ENCODE results near the gene NDFIP2.

Gene NDFIP2

DNA sequence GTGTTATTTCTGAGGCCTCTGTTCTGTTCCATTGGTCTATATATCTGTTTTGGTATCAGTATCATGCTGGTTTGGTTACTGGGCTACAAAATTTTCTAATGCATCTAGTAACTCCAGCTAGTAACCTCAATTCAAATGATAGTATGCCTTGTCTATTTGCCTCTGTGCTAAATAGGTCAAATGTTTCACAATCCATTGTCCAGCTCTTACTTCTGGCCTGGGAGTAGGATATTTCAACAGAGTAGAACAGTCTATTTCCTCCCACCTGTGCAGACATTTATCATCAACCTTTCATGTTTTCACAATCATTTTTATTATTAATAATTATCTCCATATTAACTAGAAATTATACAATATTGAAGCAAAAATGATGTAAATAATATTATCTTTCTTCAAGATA is 18.1 kb upstream of the NDFIP2 start:
- DNase-seq, result no peak

DNA sequence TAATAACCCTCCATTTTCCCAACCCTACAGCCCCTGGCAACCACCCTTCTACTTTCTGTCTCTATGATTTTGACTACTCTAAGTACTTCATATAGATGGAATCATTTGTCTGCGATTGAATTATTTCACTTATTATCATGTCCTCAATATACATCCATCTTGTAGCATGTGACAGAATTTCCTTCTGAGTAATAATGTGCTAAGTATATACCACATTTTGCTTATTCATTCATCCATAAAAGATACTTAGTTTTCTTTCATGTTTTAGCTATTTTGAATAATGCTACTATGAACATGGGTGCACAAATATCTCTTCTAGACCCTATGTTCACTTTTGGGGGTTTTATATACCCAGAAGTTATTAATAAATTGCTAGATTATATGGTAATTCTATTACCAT is 17.4 kb upstream of the NDFIP2 start:
- DNase-seq, result no peak

DNA sequence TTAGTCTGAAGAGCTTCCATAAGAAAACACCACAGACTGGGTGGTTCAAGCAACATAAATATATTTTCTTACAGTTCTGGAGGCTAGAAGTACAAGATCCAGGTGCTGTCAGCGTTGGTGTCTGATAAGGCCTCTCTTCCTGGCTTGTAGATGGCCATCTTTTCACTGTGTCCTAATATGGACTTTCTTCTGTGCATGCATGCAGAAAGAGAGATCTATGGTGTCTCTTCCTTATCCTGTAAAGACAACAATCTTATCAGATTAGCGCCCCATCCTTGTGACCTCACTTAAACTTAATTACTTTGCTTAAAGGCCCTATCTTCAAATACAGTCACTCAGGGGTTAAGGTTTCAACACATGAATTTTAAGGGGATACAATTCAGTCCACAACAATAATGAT is 14.1 kb upstream of the NDFIP2 start:
- DNase-seq, result no peak

DNA sequence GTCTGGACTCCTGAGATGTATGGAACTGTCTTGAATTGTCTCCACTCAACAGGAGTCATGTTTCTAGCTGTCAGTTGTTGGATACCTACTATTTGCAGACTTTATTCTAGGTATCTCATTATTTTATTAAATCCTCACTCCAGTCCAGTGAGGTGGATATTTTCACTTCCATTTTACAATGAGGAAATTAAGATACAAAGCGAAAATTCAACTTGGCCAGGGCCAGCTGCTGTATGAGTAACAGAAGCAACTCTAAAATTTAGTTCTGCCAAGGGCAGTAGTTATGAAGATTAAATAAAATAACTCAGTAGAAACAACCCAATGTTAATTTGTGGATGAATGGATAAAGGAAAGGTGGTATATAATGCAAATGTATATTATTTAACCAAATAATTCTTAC is 12.6 kb upstream of the NDFIP2 start:
- DNase-seq, result no peak

DNA sequence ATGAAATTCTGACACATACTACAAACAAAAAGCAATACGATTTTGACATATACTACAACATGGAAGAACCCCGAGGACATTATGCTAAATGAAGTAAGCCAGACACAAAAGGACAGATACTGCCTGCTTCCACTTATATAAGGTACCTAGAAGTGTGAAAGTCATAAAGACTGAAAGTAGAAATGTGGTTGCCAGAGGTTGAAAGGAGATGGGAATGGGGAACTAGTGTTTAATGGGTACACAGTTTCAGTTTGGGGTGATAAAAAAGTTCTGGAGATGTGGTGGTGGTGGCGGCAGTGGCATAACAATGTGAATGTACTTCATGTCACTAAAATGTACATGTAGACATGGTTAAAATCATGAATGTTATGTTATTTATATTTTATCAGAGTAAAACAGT is 12.1 kb upstream of the NDFIP2 start:
- DNase-seq, result no peak

DNA sequence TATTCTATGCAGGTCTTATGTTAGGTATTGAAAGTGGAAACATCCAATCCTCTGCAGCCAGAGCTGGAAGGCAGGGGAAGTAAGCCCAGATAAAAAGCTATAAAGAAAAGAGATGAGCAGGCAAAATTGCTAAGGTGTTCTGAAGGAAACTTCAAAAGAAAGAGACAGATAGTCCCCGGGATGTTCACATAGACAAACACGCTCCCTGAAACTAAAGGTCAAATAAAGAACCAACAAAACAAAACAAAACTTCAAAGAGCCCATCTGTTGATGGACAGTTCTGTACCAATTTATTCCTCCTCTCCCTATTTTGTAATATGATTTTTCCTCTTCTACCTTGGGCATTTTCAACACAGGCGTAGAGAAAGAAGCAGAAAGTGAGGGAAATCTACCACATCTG is 11.3 kb upstream of the NDFIP2 start:
- no peak for DNase-seq

DNA sequence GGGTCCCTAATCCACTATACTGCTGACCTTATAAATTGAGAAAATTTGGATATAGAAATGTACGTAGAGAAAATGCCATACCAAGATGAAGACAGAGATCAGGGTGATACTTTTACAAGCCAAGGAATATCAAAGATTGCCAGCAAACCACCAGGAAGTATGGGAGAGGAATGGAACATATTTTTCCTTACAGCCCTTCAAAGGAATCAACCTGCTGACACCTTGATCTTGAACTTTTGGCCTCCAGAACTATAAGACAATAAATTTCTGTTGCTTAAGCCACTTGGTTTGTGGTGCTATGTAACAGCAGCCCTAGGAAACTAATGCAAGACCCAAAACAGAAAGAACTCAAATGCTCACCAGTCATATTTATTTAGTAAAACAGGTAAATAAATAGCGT is 10.3 kb upstream of the NDFIP2 start:
- no peak for DNase-seq

DNA sequence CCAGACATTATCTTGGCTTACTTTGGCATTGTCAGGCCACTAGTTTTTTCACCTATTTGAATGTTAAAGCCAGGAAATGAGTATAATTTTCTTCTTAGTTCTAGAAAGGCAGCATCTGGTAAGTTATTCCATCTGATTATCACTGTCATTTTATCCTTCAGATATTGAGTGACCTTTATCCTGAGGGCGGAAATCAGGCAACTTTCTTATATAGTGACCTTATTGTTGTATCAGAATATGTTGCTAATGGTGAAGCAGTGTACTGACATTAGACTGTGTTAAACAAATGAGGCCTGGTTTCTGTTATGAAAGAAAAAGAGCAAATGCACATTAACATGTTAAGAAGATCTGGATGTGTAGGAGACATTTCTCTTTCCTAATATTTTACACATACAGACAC is 5.4 kb upstream of the NDFIP2 start:
- no peak for DNase-seq

DNA sequence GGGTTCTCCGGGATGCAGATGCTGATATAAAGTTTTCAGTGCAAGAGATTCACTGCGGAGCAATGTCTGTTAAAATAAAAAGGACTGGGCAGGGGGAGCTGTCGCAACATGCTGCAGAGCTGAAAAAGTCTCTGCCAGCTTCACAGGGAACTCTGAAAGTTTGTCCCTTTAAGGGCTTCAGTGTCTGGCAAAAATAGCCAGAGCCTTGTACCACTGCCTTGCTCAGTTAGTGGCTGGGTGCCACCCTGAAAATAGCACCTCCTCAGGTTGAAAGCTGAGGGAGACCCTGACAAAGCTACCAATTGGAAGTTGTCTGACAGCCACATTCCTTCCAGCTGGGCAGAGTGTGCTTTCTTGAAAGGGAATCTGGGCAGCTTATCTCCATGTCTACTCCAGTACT is 3.0 kb upstream of the NDFIP2 start:
- no peak for DNase-seq

DNA sequence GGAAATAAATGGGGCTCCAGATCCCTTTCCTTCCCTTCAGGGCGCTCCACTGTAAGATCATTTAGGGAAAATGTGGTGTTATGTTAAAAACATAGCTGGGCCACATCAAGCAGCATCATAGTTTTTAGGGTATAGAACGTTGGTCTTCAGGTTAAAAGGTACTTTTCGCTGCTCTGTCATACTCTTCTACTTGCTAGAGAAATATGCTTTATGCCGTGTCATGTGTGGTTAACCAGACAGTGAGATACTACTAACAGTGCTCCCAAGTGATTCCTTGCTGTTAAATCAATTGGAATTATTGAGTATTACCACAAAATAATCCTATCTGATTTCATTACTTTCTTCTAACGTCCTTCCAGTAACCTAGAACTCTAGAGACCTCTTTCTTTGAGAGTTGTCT is 1.1 kb upstream of the NDFIP2 start:
- no peak for DNase-seq

DNA sequence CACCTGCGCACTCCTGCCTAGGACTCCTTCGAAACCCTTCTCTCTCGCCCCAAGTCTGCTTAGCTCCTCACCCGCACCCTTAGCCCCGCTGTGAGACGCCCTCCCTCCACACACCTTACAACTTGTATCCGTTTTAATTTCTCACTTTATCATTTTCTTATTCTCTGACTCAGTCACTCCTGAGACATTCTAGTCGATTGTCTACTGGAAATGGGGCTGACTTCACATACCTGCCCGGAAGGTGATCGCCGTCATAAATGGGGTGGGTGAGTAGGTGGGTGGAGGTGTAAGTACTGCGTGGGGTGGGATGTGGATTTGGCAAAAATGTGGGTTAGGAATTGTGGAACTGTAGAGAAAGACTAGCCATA is 714 bp downstream of the NDFIP2 start:
- DNase-seq, result peak; percentile 79

DNA sequence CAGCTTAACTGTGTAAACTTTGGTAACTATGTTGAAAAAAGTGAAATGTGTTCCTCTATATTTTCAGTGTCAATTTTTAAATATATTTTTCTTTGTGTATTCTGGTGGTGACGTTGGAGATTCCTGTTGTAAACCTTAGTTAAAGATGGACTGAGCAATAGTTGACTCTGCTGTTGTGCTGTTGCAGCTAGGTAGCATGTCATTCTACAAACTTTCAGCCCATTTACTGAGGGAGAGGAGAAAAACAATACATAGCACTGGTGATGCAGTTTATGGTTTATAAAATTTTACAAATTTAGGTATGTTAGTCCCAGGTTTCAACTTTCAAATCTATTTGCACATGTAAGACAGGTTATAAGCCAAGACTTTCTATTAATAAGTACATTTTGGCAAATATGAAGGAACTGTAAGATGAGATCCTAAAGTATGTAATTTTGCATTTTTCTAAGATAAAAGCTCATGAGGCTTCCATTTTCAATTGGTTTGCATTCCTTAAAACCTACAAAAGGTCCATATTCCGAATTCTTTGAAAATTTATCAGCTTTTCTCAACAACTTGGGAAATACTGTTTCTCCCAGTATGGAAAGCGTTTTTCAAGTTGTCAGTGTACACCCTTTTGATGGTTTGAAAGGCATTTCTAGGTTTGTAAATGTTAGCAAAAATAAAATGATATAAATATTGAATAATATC is 1.5 kb downstream of the NDFIP2 start:
- DNase-seq, result no peak

DNA sequence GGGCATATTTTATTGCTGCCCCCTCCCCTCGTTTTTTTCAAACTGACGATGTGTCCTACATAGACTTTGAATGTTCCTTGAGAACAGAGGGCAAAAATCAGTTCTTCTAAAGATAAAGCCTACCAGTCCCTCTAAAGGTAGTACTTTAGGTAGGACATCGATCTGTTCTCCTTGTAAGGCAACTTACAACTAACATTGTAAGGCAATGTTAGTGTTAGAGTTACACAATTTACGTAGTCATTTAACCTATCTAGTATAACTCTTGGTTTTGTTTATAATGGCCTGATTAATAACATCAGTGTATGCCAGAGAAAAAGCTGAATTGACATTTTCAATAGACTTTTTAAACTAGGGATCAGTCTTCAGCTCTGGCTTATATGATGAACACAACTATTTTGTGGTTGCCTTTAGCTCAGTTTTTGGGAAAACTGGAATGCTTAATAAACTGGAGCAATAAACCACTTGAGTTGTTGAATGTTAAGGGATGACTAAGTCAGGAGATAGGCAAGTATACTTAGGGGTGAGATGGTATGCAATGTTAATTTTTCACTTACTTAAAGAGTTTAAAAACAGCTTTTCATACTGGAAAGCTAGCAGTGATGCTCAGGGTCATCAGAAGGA is 2.2 kb downstream of the NDFIP2 start:
- DNase-seq, result no peak

DNA sequence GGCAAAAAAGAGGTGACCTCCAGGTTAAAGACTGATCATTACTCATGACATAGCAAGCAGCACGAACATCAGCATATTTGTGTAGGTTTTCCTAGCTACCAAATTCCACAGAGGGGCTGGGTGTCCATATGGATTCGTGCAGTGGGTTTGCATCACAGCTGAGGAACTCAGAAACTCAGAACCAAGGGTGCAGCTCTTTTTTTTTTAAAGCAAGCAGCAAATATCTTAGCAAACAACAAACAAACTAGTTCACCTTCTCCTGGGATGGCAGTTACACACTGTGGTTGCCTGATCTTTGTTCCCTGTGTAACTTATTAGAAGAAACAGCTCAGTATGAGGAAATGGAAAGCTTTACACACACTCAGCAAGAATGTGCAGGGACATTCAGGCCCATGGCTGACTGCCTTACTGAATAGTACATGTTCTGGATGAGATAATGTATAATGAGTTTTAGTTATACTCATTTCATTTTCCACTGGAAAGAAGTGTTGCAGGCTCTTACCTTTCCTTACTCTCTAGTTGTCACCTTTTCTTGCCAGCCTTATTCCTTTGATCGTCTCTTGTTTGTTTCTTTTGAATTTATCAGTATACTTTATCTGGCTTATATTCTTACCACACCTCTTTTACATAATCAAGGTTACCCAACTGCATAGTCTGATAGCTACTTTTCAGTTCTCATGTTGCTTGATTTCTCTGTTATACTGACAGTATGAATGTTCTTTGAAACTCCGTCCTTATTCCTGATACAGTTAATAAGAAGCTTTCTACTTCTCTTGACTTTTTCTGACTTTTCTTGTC is 4.3 kb downstream of the NDFIP2 start:
- DNase-seq, result no peak

DNA sequence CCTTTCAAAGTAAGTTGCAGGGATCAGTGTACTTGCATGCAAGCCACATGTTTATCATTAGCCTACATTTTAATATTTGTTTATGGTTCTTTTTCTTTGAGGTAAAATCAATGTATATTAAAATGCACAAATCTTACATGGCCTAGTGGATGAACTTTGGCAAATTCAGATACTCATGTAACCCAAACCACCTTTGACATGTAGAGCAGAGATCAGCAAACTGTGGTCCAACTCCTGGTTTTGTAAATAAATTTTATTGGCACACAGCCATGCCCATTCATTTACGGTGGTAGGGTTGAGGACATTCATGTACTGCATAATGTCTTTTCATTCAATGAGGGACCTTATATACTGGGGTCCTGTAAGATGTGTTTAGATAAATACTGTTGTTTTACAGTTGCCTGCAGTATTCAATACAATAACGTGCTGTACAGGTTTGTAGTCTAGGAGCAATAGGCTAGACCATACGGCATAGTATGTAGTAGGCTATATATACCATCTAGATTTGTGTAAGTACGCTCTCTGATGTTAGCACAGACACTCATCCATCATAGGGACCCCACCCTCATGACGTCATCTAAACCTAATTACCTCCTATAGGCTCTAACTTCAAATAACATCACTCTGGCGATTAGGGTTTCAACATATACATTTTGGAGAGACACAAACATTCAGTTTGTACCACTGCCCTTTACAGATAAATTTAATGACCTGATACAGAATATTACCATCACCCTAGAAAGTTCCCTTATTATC is 5.7 kb downstream of the NDFIP2 start:
- no peak for DNase-seq

DNA sequence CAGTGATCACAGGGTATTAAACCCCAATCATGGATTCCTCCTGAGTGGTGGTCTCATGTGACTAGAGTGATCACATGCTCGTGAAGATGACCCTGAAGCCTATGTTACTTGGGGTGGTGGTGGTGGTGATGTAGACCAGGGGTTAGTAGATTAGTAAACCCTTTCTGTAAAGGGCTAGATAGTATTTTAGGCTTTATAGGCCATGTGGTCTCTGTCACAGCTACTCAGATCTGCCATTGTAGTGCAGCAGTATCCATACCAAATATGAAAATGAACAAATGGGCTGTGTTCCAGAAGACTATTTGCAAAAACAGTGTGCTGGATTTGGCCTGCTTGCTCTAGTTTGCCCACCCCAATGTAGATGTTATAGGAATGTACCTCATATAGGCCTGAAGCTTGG is 9.4 kb downstream of the NDFIP2 start:
- no peak for DNase-seq

DNA sequence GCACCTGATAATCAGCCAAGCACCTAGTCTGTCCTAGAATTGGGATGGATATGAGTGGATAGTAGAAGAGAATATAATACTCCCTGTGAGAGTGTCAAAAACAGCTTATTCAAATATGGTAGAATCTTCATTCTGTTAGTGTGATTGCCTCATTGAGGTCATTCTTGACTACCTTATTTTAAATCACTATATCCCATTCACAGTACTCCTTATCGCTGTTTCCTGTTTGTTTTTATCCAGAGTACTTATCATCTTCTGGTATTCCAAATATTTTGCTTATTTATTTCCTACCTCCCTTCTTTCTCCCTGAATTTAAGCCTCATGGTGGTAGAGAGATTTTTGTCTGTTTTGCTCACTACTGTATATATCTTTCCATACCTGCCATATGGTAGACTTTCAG is 9.9 kb downstream of the NDFIP2 start:
- DNase-seq, result no peak

DNA sequence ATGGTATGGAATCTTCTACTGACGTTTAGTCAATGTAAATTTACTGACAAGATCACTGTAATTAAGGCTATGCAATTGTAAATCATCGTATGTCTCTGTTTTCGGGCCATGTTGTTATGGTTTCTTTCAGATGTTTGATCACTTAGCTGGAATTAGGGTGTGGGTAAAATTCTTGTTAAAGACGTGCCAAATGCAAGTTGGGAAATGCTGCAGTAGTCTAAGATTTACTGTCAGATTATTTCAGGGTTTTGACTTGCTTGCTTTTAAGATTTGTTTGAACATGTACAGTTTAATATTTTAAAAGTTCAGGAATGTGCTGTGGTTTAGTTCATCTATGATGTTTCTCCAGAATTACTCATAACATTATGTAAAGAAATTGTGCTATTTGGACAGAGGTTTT is 10.8 kb downstream of the NDFIP2 start:
- no peak for DNase-seq

DNA sequence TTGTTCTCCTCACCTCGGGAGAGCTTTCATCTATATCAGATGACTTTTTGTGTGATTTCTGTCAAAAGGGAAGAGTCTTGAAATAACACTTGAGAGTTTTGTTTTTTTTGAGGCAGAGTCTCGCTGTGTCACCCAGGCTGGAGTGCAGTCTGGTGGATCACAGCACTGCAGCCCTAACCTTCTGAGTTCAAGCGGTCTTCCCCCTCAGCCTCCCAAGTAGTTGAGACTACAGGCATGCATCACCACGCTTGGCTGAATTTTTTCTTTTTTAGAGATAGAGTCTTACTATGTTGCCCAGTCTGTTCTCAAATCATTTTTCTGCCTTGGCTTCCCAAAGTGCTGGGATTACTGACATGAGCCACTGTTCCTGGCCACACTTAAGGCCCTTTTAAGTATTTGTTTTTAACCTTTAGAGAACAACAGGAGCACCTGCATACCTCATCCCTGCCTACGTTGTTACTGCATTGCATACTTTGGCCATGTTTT is 11.4 kb downstream of the NDFIP2 start:
- no peak for DNase-seq

DNA sequence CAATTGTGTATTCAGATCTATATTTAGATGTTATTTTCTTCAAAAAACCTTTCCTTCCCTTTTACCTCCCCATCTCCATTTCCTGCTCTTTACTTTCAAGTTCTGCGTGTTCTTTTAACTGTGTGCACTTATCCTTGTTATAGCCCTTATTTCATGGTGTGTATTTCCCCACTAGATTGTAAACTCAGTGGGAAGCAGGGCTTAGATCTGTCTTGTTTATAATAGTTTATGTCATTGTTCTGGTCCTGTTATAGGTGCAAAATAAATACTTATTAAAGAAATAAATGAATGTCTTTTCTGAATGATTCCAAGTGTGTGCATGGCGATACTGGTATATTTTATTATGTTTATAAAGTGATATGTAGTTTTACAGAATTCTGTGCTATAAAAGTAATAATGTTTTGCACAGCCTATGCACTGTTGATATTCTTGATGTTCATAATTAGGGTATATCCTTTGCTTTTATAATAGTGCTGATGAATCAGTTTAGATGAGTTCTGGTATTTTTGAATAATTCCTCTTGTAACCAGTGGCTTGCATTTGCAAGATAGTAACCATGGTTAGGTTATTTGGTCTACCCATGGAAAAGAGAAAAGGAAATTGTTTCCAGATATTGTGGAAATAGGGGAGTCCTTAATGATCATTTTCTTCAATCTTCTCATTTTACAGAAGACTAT is 12.1 kb downstream of the NDFIP2 start:
- DNase-seq, result no peak

DNA sequence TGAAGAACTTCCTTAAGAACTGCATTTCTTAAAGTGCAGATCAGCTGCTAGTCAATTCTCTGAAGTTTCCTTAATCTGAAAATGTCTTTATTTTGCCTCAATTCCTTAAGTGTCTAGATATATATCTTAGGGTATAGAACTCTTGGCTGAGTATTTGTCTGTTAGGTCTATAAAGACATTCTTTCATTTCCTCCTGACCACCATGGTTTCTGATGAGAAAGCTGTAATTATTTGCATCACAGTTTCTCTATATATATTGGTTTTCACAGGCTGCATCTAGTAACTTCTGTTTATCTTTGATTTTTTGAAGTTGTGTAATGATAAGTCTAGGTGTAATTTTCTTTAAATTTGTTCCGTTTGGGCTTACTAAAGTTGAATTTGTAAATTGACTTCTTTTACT is 15.2 kb downstream of the NDFIP2 start:
- DNase-seq, result no peak

DNA sequence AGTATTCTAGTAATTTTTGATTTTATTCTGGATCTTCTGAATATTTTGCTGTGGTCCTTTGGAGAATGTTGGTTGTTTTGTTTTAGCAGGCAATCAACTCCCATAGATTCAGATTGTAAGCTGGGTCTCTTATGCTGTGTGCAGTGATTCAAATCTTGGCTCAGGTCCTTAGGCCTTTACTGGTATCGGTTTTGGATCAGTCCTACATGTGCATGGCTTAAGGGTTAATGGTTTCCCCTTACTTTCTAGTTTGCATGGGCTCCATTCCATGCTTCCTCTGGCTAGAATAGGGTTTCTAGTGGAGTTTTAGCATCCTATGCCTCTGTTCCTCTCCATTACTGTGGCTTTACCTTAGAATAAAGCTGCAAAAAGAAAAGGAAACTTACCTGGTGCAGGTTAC is 16.1 kb downstream of the NDFIP2 start:
- DNase-seq, result no peak

DNA sequence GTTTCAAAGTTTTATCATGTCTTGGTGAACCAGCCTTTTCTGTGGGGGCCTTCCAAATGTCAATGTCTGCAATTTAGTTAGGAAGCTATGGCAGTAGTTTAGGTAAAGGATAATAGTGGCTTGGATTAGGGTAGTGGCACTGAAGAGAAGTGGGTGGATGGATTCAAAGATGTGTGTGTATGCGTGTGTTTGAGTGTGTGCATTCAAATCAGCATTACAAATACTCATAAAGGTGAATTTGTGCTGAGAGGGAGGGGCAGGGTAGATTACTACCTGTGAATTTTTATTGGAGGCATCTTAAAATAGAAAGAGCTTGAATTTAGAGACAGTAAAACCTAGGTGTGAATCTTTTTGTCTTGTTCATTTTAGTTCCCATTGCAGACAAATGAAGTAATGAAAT is 16.9 kb downstream of the NDFIP2 start:
- DNase-seq, result no peak

All from activated T-cell treated with anti-CD3 and anti-CD28 coated beads for 4 hours (primary cell).